ENCODE measurements around the gene CYP39A1.

CYP39A1 gene

GRCh38 chr6:46652603-46653438 is at the start of gene CYP39A1, which contains the start of gene SLC25A27:
Gene CYP39A1 (minus strand): TSS chr6:46652818. CDS start chr6:46652582, 236 bp downstream.
Gene SLC25A27 (plus strand): TSS chr6:46652975. CDS start chr6:46653193, 218 bp downstream.
- peak; percentile 96 for DNase-seq (ENCODE audit: low read depth, low spot score)

DNA sequence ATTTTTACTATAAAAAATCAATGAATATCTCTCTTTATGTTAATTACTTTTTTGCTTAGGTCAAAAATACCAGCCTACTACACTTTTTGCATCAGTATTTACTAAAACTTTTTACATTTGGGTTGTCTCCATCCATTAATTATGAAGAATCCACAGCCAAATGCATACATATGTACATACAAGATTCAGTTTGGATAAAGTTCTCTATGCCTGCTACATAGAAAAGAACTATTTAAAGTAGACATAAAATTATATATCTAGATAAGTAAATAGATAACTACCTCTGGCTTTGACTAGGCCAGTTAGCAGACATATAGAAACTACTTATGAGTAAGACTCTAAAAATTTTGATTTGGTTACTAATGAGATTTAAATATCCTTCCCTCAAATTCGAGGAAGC is 47.4 kb upstream of the CYP39A1 start:
- no peak for DNase-seq (ENCODE audit: low read depth, low spot score)

- no peak for DNase-seq (ENCODE audit: low read depth, low spot score)
Observed at GRCh38 chr6:46690911-46691451, 38.4 kb upstream of the CYP39A1 start.

DNA sequence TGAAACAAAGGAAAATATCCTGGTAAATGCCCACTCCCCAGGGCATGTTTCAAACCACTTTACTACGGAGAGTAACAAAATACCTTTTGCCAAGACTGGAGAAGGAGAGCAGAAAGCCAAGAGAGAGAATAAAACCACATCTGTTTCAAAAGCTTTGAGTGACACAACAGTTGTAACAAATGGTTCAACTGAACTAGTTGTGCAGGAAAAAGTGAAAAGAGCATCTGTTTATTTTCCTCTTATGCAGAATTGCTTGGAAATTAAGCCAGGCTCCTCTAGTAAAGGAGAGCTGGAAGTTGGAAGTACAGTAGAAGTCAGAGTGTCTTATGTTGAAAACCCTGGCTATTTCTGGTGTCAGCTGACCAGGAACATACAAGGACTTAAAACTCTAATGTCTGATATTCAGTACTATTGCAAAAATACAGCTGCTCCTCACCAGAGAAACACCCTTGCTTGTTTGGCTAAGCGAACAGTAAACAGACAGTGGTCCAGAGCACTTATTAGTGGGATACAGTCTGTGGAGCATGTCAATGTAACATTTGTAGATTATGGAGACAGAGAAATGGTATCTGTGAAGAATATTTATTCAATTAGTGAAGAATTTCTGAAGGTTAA is 37.6 kb upstream of the CYP39A1 start:
- DNase-seq (ENCODE audit: low read depth, low spot score): no peak

DNA sequence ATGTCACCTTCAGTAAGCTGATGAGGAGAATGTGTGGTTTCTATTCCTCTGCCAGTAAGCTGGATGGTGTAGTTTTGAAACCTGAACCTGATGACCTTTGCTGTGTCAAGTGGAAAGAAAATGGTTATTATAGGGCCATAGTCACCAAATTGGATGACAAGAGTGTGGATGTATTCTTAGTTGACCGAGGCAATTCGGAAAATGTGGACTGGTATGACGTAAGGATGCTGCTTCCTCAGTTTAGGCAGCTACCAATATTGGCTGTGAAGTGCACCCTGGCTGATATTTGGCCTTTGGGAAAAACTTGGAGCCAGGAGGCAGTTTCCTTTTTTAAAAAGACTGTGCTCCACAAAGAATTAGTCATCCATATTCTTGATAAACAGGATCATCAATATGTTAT is 37.0 kb upstream of the CYP39A1 start:
- no peak for DNase-seq (ENCODE audit: low read depth, low spot score)

GRCh38 chr6:46688966-46689335 is 36.3 kb upstream of the CYP39A1 start:
- DNase-seq (ENCODE audit: low read depth, low spot score): no peak

DNA sequence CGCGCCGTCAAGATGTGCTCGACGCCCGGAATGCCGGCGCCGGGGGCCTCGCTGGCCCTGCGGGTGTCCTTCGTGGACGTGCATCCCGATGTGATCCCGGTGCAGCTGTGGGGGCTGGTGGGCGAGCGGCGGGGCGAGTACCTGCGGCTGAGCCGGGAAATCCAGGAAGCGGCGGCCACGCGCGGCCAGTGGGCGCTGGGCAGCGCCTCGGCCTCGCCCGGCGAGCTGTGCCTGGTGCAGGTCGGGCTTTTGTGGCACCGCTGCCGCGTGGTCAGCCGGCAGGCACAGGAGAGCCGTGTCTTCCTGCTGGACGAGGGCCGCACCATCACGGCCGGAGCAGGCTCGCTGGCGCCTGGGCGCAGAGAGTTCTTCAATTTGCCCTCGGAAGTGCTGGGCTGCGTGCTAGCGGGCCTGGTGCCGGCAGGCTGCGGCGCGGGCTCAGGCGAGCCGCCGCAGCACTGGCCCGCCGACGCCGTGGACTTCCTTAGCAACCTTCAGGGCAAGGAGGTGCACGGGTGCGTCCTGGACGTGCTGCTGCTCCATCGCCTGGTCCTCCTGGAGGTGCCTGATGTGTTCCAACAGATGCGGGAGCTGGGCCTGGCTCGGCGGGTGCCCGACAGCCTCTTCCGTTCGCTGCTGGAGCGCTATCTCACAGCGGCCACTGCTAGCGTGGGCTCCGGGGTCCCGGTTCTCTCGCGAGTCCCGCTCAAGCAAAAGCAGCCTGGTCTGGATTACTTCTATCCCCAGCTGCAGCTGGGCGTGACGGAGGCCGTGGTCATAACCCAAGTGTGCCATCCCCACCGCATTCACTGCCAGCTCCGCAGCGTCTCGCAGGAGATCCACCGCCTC is 35.7 kb upstream of the CYP39A1 start:
- no peak for DNase-seq (ENCODE audit: low read depth, low spot score)

- no peak for DNase-seq (ENCODE audit: low read depth, low spot score)
Observed at GRCh38 chr6:46687619-46688097, 35.0 kb upstream of the CYP39A1 start, which contains the start of gene TDRD6. Gene TDRD6 (plus strand): TSS chr6:46687885. CDS start chr6:46688129, 244 bp downstream.

GRCh38 chr6:46684771-46685170 is 32.2 kb upstream of the CYP39A1 start:
- no peak for DNase-seq (ENCODE audit: low read depth, low spot score)

GRCh38 chr6:46677314-46677654 is 24.7 kb upstream of the CYP39A1 start:
- no peak for DNase-seq (ENCODE audit: low read depth, low spot score)

GRCh38 chr6:46676604-46677313 is 24.1 kb upstream of the CYP39A1 start:
- no peak for DNase-seq (ENCODE audit: low read depth, low spot score)

DNA sequence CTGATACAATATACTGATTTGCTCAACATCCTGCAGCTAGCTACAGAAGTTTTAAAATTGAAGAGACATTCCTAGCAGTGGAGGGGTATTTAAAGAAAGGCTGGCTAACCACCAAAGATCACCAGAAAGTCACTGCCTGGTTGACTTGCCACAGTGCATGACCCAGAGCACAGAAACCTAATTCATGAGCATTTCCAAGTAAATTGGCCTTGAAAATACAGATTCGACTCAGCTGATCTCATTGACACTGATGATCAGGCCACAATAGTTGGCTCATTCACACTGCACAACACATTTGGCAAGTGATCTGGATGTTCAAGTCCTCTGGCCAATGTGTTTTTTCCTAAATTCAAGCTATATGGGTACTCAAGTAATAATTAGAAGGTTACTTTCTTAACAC is 21.8 kb upstream of the CYP39A1 start:
- DNase-seq (ENCODE audit: low read depth, low spot score): no peak

DNA sequence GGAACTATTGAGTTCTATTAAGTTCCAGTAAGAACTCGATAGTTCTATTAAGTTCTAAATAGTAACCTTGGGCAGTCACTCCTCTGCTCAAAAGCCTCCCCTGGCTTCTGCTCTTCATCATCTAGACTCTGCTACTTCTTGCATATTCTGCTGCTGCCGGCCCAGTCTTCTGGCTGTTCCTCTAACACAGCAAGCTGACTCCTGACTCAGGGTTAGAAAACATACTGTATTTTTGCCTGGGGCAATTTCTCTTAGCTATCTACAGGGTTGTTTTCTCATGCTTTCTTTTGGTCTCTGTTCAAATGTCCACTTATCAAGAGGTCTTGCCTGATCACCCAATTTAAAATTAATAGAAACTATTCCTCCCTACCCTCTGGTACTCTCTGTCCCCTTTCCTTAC is 14.8 kb upstream of the CYP39A1 start:
- no peak for DNase-seq (ENCODE audit: low read depth, low spot score)

DNA sequence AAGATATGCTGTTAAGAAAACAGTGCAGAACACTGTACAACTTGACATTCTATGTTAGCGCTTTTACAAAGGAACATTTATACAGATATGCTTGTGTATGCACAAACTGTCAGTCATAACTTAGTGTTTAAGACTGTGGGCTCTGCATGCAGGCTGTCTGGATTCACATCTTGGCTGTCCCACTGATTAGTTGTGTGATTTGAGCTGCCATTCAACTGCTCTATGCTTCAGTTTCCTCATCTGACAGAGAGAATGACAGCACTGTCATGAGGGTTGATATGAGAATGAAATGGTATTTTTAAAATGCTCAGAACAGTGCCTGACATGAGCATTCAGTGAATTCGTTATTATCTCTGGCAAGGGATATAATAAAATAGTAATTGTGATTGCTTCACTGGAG is 8.9 kb upstream of the CYP39A1 start:
- no peak for DNase-seq (ENCODE audit: low read depth, low spot score)

DNA sequence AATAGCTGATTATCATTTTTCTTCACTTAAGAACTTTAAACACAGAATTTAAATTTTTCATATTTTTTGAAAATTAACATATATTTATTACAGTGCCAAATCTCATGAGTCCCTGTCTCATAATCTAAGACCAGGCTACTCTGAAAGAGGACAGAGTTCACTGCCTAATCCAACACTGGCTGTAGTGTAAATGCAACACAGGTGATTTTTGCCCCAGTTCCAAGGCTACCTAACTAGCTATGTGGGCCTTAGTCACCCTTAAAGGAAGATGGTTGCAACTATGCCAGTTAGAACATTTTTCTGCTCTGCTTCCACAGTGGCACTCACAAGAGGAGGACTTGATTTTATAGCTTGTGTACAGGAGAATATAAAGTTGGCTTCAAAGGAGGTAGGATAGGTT is 5.0 kb upstream of the CYP39A1 start:
- DNase-seq (ENCODE audit: low read depth, low spot score): no peak

DNA sequence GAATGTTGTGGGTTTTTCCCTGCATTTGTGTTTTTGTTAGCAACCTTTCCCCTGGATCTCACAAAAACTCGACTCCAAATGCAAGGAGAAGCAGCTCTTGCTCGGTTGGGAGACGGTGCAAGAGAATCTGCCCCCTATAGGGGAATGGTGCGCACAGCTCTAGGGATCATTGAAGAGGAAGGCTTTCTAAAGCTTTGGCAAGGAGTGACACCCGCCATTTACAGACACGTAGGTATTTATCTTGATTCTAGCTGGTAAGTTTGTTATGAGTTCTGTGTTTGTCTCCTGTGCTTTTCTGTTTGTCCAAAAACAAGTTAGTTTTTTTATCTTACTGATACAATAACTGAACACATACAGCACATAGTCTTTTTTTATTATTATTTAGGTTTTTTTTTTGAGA is 3.2 kb upstream of the CYP39A1 start:
- DNase-seq (ENCODE audit: low read depth, low spot score): peak; percentile 78

- no peak for DNase-seq (ENCODE audit: low read depth, low spot score)
Observed at GRCh38 chr6:46653439-46654195, 999 bp upstream of the CYP39A1 start.

- DNase-seq (ENCODE audit: low read depth, low spot score): no peak
Observed at GRCh38 chr6:46652232-46652602, 401 bp downstream of the CYP39A1 start.

- DNase-seq (ENCODE audit: low read depth, low spot score): no peak
Observed at GRCh38 chr6:46651816-46652215, 802 bp downstream of the CYP39A1 start.

- DNase-seq (ENCODE audit: low read depth, low spot score): no peak
Observed at GRCh38 chr6:46651006-46651405, 1.6 kb downstream of the CYP39A1 start.
